Measurements from ENCODE around the gene LGR6.

DNA sequence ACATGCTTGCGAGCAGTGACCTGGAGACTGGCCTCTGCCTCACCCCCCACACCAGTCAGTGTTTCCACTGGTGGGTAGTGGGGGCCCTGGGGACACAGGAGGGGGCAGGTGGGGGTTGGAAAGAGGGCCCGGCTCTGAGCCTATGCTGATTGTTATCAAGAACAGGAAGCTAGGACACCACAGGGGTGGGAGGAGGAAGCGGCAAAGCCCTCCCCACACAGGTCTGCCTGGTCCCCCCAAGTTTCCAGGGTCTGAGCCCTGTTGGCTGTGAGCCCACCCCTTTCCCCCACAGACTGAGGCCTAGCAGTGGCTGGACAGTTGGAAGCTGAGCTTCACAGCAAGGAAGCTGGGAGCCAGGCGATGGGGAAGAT, 31.6 kb upstream of the LGR6 start:
- no peak for TF ChIP-seq RAD21 (IDR thresholded peaks at IDR 0.05; ENCODE audit: insufficient read depth, low read depth, low read length)
- TF ChIP-seq ZNF384 (IDR thresholded peaks at IDR 0.05; ENCODE audit: borderline replicate concordance, low read depth, low read length): no peak
